ENCODE data around the gene COX10.

- TF ChIP-seq EZH2 (IDR thresholded peaks at IDR 0.05; ENCODE audit: insufficient read depth, poor library complexity, severe bottlenecking) (no peak), EZH2phosphoT487 (IDR thresholded peaks at IDR 0.05; ENCODE audit: insufficient read depth, low read depth) (no peak)
Measured at GRCh38 chr17:14107889-14108288, 38.6 kb downstream of the COX10 start.

All from GM23248 (cell line).